ENCODE data around the gene TLR10. TPM values are rescaled to one million over a fixed set of nuclear protein-coding genes. Genes with fewer than 3 reads are reported as not detected.

Gene TLR10
- total and polyA plus RNA-seq, 3 experiments from 2014 or later: not detected

GRCh38 chr4:38762560-38762959, 20.2 kb downstream of the TLR10 start:
- CTCF ChIA-PET: interaction anchor here (0.9 to 6.5 kb wide), 4 partner anchors 41 to 583 kb away, joined by 3 to 62 read pairs (median 24); partner anchors contain the start of genes TLR1 and TLR6
- no peaks in the 10 kb centered on the region for H3K27me3 ChIP-seq (ENCODE audit: insufficient read depth, low read length, poor library complexity, severe bottlenecking)
- no peak overlapping the region for H3K27ac ChIP-seq (ENCODE audit: low read depth, low read length)
- Mint-ChIP-seq H3K4me3 (no peak overlapping the region), H3K4me1 (peaks cover 4 to 10% (median 8%) of the 10 kb centered on the region in 3 donors), H3K27ac (no peak overlapping the region), H3K27me3 (peaks cover 3 to 6% of the 10 kb centered on the region in 2 donors), H3K9me3 (peaks cover 0 to 2% (median 0%) of the 10 kb centered on the region in 5 donors), H3K36me3 (no peaks in the 10 kb centered on the region)
- H3K36me3 ChIP-seq (ENCODE audit: insufficient read depth, low read length): no peaks in the 10 kb centered on the region
- H3K4me3 ChIP-seq (ENCODE audit: low read length): no peak overlapping the region
- POLR2A ChIA-PET: no interaction called here
- DNase-seq: no peak
- H3K4me1 ChIP-seq (ENCODE audit: insufficient read depth, low read length): no peaks in the 10 kb centered on the region
- H3K9me3 ChIP-seq (ENCODE audit: low read length): no peaks in the 10 kb centered on the region

- DNase-seq: no peak
- ChIA-PET POLR2A (interaction anchor here (0.5 to 1.0 kb wide), 2 partner anchors 96 to 872 kb away, joined by 3 to 4 read pairs; no protein-coding TSS in a partner anchor), CTCF (interaction anchor here (0.6 to 6.5 kb wide), 29 partner anchors 11 to 1329 kb away, joined by 3 to 62 read pairs (median 4); partner anchors contain the start of genes FAM114A1, TLR1, TLR10 and TLR6)
- H3K27me3 ChIP-seq (ENCODE audit: insufficient read depth, low read length, poor library complexity, severe bottlenecking): no peaks in the 10 kb centered on the region
- Mint-ChIP-seq H3K27ac (no peak overlapping the region), H3K9me3 (no peaks in the 10 kb centered on the region), H3K4me3 (no peak overlapping the region), H3K36me3 (no peaks in the 10 kb centered on the region), H3K27me3 (peaks cover 0 to 11% of the 10 kb centered on the region in 2 donors), H3K4me1 (peaks cover 4 to 10% (median 8%) of the 10 kb centered on the region in 3 donors)
- no peaks in the 10 kb centered on the region for H3K36me3 ChIP-seq (ENCODE audit: insufficient read depth, low read length)
- no peak overlapping the region for H3K27ac ChIP-seq (ENCODE audit: low read depth, low read length)
- H3K9me3 ChIP-seq (ENCODE audit: low read length): no peaks in the 10 kb centered on the region
- no peak overlapping the region for H3K4me3 ChIP-seq (ENCODE audit: low read length)
- no peaks in the 10 kb centered on the region for H3K4me1 ChIP-seq (ENCODE audit: insufficient read depth, low read length)
Observed at GRCh38 chr4:38759790-38760122, 23.0 kb downstream of the TLR10 start.

- no peak overlapping the region for H3K4me3 ChIP-seq (ENCODE audit: low read length)
- no peaks in the 10 kb centered on the region for H3K36me3 ChIP-seq (ENCODE audit: insufficient read depth, low read length)
- H3K4me1 Mint-ChIP-seq: peaks cover 4 to 10% (median 8%) of the 10 kb centered on the region in 3 donors
- DNase-seq: peak in 4 of 5 donors; percentile 13 to 68 (median 54)
- H3K9me3 ChIP-seq (ENCODE audit: low read length): no peaks in the 10 kb centered on the region
- H3K9me3 Mint-ChIP-seq: no peaks in the 10 kb centered on the region
- H3K27ac Mint-ChIP-seq: no peak overlapping the region
- no peaks in the 10 kb centered on the region for H3K27me3 ChIP-seq (ENCODE audit: insufficient read depth, low read length, poor library complexity, severe bottlenecking)
- no peak overlapping the region for H3K27ac ChIP-seq (ENCODE audit: low read depth, low read length)
- H3K36me3 Mint-ChIP-seq: no peaks in the 10 kb centered on the region
- H3K27me3 Mint-ChIP-seq: peaks cover 0 to 11% of the 10 kb centered on the region in 2 donors
- no peaks in the 10 kb centered on the region for H3K4me1 ChIP-seq (ENCODE audit: insufficient read depth, low read length)
- POLR2A ChIA-PET: interaction anchor here (0.5 to 1.0 kb wide), 2 partner anchors 97 to 873 kb away, joined by 3 to 4 read pairs; no protein-coding TSS in a partner anchor
- CTCF ChIA-PET: interaction anchor here (0.6 to 6.5 kb wide), 30 partner anchors 12 to 1330 kb away, joined by 3 to 62 read pairs (median 4); partner anchors contain the start of genes FAM114A1, TLR1, TLR10 and TLR6
- H3K4me3 Mint-ChIP-seq: no peak overlapping the region
Observed at GRCh38 chr4:38759113-38759789, 23.5 kb downstream of the TLR10 start.

- H3K27ac ChIP-seq (ENCODE audit: low read depth, low read length): no peak overlapping the region
- no peak for DNase-seq
- no peaks in the 10 kb centered on the region for H3K4me1 ChIP-seq (ENCODE audit: insufficient read depth, low read length)
- Mint-ChIP-seq H3K4me3 (no peak overlapping the region), H3K36me3 (no peaks in the 10 kb centered on the region), H3K9me3 (no peaks in the 10 kb centered on the region), H3K27me3 (peaks cover 0 to 11% of the 10 kb centered on the region in 2 donors), H3K4me1 (peaks cover 4 to 10% (median 8%) of the 10 kb centered on the region in 3 donors), H3K27ac (no peak overlapping the region)
- H3K4me3 ChIP-seq (ENCODE audit: low read length): no peak overlapping the region
- H3K27me3 ChIP-seq (ENCODE audit: insufficient read depth, low read length, poor library complexity, severe bottlenecking): no peaks in the 10 kb centered on the region
- CTCF ChIA-PET: interaction anchor here (0.7 to 6.5 kb wide), 7 partner anchors 13 to 145 kb away, joined by 3 to 62 read pairs (median 33); partner anchors contain the start of genes TLR1 and TLR10
- POLR2A ChIA-PET: no interaction called here
- H3K36me3 ChIP-seq (ENCODE audit: insufficient read depth, low read length): no peaks in the 10 kb centered on the region
- H3K9me3 ChIP-seq (ENCODE audit: low read length): no peaks in the 10 kb centered on the region
Observed at GRCh38 chr4:38757945-38758600, 24.7 kb downstream of the TLR10 start.

GRCh38 chr4:38752941-38753806, 29.6 kb downstream of the TLR10 start:
- Mint-ChIP-seq H3K27ac (no peak overlapping the region), H3K9me3 (peaks cover 2 to 8% (median 6%) of the 10 kb centered on the region in 5 donors), H3K4me1 (peaks cover 7 to 10% (median 8%) of the 10 kb centered on the region in 3 donors), H3K27me3 (peaks cover 0 to 5% of the 10 kb centered on the region in 2 donors), H3K36me3 (peaks cover 0 to 6% (median 4%) of the 10 kb centered on the region in 3 donors), H3K4me3 (no peak overlapping the region)
- no peaks in the 10 kb centered on the region for H3K4me1 ChIP-seq (ENCODE audit: insufficient read depth, low read length)
- H3K9me3 ChIP-seq (ENCODE audit: low read length): no peaks in the 10 kb centered on the region
- H3K27ac ChIP-seq (ENCODE audit: low read depth, low read length): no peak overlapping the region
- no peak overlapping the region for H3K4me3 ChIP-seq (ENCODE audit: low read length)
- H3K27me3 ChIP-seq (ENCODE audit: insufficient read depth, low read length, poor library complexity, severe bottlenecking): no peaks in the 10 kb centered on the region
- H3K36me3 ChIP-seq (ENCODE audit: insufficient read depth, low read length): no peaks in the 10 kb centered on the region
- ChIA-PET POLR2A (no interaction called here), CTCF (no interaction called here)
- no peak for DNase-seq

GRCh38 chr4:38752372-38752940, 30.3 kb downstream of the TLR10 start:
- CTCF ChIA-PET: no interaction called here
- no peaks in the 10 kb centered on the region for H3K9me3 ChIP-seq (ENCODE audit: low read length)

GRCh38 chr4:38751341-38752010, 31.3 kb downstream of the TLR10 start:
- peaks cover 0 to 16% (median 5%) of the 10 kb centered on the region in 3 donors for H3K36me3 Mint-ChIP-seq
- H3K36me3 ChIP-seq (ENCODE audit: insufficient read depth, low read length): no peaks in the 10 kb centered on the region
- H3K4me1 Mint-ChIP-seq: peaks cover 7 to 10% (median 8%) of the 10 kb centered on the region in 3 donors
- no peaks in the 10 kb centered on the region for H3K9me3 ChIP-seq (ENCODE audit: low read length)
- POLR2A ChIA-PET: no interaction called here
- no peaks in the 10 kb centered on the region for H3K27me3 ChIP-seq (ENCODE audit: insufficient read depth, low read length, poor library complexity, severe bottlenecking)
- CTCF ChIA-PET: no interaction called here
- H3K9me3 Mint-ChIP-seq: peaks cover 4 to 13% (median 11%) of the 10 kb centered on the region in 5 donors
- H3K4me1 ChIP-seq (ENCODE audit: insufficient read depth, low read length): no peaks in the 10 kb centered on the region
- no peak overlapping the region for H3K27ac Mint-ChIP-seq
- H3K4me3 Mint-ChIP-seq: no peak overlapping the region
- H3K4me3 ChIP-seq (ENCODE audit: low read length): no peak overlapping the region
- no peak for DNase-seq
- peaks cover 0 to 3% of the 10 kb centered on the region in 2 donors for H3K27me3 Mint-ChIP-seq
- H3K27ac ChIP-seq (ENCODE audit: low read depth, low read length): no peak overlapping the region

More at GRCh38 chr4:38752372-38752940, 30.3 kb downstream of the TLR10 start:
- no peak overlapping the region for H3K27ac ChIP-seq (ENCODE audit: low read depth, low read length)
- peak overlapping the region in 3 of 8 donors; percentile 25 to 39 (median 26) for H3K27ac Mint-ChIP-seq
- H3K4me1 ChIP-seq (ENCODE audit: insufficient read depth, low read length): no peaks in the 10 kb centered on the region
- no peak overlapping the region for H3K4me3 ChIP-seq (ENCODE audit: low read length)
- H3K36me3 Mint-ChIP-seq: peaks cover 0 to 8% (median 5%) of the 10 kb centered on the region in 3 donors
- H3K4me1 Mint-ChIP-seq: peaks cover 7 to 10% (median 8%) of the 10 kb centered on the region in 3 donors
- no peaks in the 10 kb centered on the region for H3K36me3 ChIP-seq (ENCODE audit: insufficient read depth, low read length)
- H3K27me3 Mint-ChIP-seq: peaks cover 0 to 5% of the 10 kb centered on the region in 2 donors
- no peak for DNase-seq
- peaks cover 4 to 10% (median 8%) of the 10 kb centered on the region in 5 donors for H3K9me3 Mint-ChIP-seq
- H3K4me3 Mint-ChIP-seq: no peak overlapping the region
- POLR2A ChIA-PET: no interaction called here
- no peaks in the 10 kb centered on the region for H3K27me3 ChIP-seq (ENCODE audit: insufficient read depth, low read length, poor library complexity, severe bottlenecking)

All from CD8-positive, alpha-beta memory T cell (primary cell).